HL-60 (cell line): ENCODE measurements around the gene DLG5.

Experiments
- CTCF ChIP-seq: IDR thresholded peaks from one replicate; pipeline ENCODE4 v1.5.1; 2011; ENCODE audit warnings: low read length, control low read depth, inconsistent platforms; ENCODE audit not compliant: insufficient read depth
- POLR2AphosphoS5 ChIP-seq: IDR thresholded peaks from 2 replicates; pipeline ENCODE4 v1.6.1; 2012; ENCODE audit warnings: low read depth
- TF ChIP-seq, protein P1 (sequence below): IDR thresholded peaks from 2 replicates; pipeline ENCODE4 v1.6.1; 2012; ENCODE audit warnings: low read depth; ENCODE audit not compliant: insufficient replicate concordance

DNA sequence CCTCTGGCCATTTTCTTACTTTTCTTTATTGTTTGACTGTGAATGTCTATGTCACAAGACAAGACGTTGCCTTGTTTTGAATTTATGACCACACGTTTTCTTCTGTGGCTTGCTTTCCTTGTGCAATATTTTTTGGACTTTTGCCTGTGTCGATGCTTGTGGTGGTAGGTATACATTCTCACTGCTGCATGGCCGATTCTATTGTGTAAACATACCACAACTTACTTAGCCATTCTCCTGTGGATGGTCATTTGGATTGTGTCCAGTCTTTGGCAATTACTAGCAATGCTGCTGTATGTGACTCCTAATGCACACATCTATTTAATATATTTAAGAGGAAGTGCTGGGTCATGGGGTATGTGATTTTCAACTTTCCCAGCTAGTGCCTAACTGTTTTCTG is 18.0 kb upstream of the DLG5 start:
- TF ChIP-seq CTCF (no peak), POLR2AphosphoS5 (no peak)
- TF ChIP-seq, protein P1, sequence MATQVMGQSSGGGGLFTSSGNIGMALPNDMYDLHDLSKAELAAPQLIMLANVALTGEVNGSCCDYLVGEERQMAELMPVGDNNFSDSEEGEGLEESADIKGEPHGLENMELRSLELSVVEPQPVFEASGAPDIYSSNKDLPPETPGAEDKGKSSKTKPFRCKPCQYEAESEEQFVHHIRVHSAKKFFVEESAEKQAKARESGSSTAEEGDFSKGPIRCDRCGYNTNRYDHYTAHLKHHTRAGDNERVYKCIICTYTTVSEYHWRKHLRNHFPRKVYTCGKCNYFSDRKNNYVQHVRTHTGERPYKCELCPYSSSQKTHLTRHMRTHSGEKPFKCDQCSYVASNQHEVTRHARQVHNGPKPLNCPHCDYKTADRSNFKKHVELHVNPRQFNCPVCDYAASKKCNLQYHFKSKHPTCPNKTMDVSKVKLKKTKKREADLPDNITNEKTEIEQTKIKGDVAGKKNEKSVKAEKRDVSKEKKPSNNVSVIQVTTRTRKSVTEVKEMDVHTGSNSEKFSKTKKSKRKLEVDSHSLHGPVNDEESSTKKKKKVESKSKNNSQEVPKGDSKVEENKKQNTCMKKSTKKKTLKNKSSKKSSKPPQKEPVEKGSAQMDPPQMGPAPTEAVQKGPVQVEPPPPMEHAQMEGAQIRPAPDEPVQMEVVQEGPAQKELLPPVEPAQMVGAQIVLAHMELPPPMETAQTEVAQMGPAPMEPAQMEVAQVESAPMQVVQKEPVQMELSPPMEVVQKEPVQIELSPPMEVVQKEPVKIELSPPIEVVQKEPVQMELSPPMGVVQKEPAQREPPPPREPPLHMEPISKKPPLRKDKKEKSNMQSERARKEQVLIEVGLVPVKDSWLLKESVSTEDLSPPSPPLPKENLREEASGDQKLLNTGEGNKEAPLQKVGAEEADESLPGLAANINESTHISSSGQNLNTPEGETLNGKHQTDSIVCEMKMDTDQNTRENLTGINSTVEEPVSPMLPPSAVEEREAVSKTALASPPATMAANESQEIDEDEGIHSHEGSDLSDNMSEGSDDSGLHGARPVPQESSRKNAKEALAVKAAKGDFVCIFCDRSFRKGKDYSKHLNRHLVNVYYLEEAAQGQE: no peak
